ENCODE results near the gene SMAD4. TPM values are rescaled to one million over a fixed set of nuclear protein-coding genes. Genes with fewer than 3 reads are reported as not detected.
"Not testable (repeated sequence)": the region's sequence is repeated elsewhere in the genome, so short reads cannot be mapped to it uniquely, and the experiment has no call there.

SMAD4 gene
- total and polyA plus RNA-seq, 7 donors = 16.4 to 143 (median 106) TPM

DNA sequence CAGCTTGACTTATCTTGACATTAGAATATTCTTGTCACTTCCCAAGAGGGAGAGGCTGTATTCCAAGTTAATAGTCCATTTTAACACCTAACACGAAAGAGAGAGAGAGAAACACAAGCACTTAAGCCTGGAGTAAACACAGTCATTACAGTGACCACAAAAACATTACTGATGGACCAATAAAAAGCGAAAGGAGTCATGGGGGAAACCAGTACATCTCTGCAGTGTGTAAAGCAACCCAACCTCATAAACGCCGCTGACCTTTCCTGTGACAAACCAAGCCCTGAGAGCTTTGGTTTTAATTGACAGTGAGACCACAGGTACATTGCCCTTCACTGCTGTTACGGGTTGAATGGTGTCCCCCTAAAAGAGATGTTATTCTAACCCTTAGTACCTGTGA, 78.3 kb downstream of the SMAD4 start:
- TF ChIP-seq EP300 (IDR thresholded peaks at IDR 0.05) (no peak), POLR2AphosphoS5 (IDR thresholded peaks at IDR 0.05) (no peak), CTCF (IDR thresholded peaks at IDR 0.05) (no peak), POLR2A (IDR thresholded peaks at IDR 0.05) (no peak)
- Histone ChIP-seq H3K36me3 (no peaks in the 10 kb centered on the region), H3K4me1 (peaks cover 0 to 6% (median 3%) of the 10 kb centered on the region in 4 donors), H3K4me3 (no peak overlapping the region), H3K27ac (no peak overlapping the region), H3K9me3 (no peaks in the 10 kb centered on the region), H3K27me3 (no peaks in the 10 kb centered on the region)
- intact Hi-C loops (cut with DNase I) = no loop called here
- no peak for DNase-seq
- WGBS, 2 donors = 82 to 87% methylated on average over 5 of the region's 5 CpGs

- DNase-seq = peak; percentile 73
- H3K27ac ChIP-seq = no peak overlapping the region
- intact Hi-C loops (cut with DNase I) = loop anchor here (2.0 to 5.0 kb wide), 2 partner anchors 273 to 512 kb away; no protein-coding TSS in a partner anchor
- H3K4me1 ChIP-seq = peaks cover 0 to 6% (median 3%) of the 10 kb centered on the region in 4 donors
- H3K36me3 ChIP-seq = no peaks in the 10 kb centered on the region
- H3K4me3 ChIP-seq = no peak overlapping the region
- TF ChIP-seq CTCF (IDR thresholded peaks at IDR 0.05) (peak; percentile 83 to 98 (median 85)), EP300 (IDR thresholded peaks at IDR 0.05) (no peak)
- H3K27me3 ChIP-seq = no peaks in the 10 kb centered on the region
- no peaks in the 10 kb centered on the region for H3K9me3 ChIP-seq
- WGBS, 2 donors = 35 to 40% methylated on average over 42 of the region's 42 CpGs
Measured at GRCh38 chr18:51110073-51110797, 80.2 kb downstream of the SMAD4 start.

DNA sequence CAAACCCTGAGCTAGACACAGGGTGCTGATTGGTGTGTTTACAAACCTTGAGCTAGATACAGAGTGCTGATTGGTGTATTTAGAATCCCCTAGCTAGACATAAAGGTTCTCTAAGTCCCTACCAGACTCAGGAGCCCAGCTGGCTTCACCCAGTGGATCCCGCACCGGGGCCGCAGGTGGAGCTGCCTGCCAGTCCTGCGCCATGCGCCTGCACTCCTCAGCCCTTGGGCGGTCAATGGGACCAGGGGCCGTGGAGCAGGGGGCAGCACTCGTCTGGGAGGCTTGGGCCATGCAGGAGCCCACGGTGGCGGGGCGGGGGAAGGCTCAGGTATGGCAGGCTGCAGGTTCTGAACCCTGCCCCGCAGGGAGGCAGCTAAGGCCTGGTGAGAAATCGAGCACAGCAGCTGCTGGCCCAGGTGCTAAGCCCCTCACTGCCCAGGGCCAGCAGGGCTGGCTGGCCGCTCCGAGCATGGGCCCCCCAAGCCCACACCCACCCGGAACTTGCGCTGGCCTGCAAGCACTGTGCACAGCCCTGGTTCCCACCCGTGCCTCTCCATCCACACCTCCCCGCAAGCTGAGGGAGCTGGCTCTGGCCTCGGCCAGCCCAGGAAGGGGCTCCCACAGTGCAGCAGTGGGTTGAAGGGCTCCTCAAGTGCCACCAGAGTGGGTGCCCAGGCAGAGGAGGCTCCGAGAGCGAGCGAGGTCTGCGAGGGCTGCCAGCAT, 81.8 kb downstream of the SMAD4 start:
- not testable (repeated sequence) for H3K4me1 ChIP-seq, H3K27ac ChIP-seq, H3K4me3 ChIP-seq, H3K9me3 ChIP-seq, H3K27me3 ChIP-seq, DNase-seq, H3K36me3 ChIP-seq
- intact Hi-C loops (cut with DNase I) = loop anchor here (2.0 to 5.0 kb wide), 2 partner anchors 271 to 511 kb away; no protein-coding TSS in a partner anchor
- WGBS, 2 donors = 97% methylated on average over 24 of the region's 24 CpGs

DNA sequence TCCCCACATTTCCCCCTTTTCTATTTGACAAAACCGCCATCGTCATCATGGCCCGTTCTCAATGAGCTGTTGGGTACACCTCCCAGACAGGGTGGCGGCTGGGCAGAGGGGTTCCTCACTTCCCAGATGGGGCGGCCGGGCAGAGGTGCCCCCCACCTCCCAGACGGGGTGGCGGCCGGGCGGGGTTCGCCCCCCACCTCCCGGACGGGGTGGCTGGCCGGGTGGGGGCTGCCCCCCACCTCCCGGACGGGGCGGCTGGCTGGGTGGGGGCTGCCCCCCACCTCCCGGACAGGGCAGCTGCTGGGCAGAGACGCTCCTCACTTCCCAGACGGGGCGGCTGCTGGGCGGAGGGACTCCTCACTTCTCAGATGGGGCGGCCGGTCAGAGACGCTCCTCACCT, 87.0 kb downstream of the SMAD4 start:
- WGBS, 2 donors = 96 to 97% methylated on average over 25 of the region's 25 CpGs

GRCh38 chr18:51119561-51119960, 89.5 kb downstream of the SMAD4 start:
- DNase-seq; H3K27me3 ChIP-seq; intact Hi-C loops (cut with DNase I); H3K9me3 ChIP-seq; H3K36me3 ChIP-seq; H3K4me1 ChIP-seq; H3K4me3 ChIP-seq; H3K27ac ChIP-seq: not testable (repeated sequence)
- 96% methylated on average over 11 of the region's 11 CpGs for WGBS, 2 donors

More for the DNA sequence above, 87.0 kb downstream of the SMAD4 start:
- H3K36me3 ChIP-seq; intact Hi-C loops (cut with DNase I); H3K4me3 ChIP-seq; H3K4me1 ChIP-seq; H3K27ac ChIP-seq; H3K27me3 ChIP-seq; H3K9me3 ChIP-seq; DNase-seq: not testable (repeated sequence)

- WGBS, 2 donors = 97 to 98% methylated on average over 16 of the region's 16 CpGs
- H3K4me1 ChIP-seq; H3K36me3 ChIP-seq; intact Hi-C loops (cut with DNase I); H3K27ac ChIP-seq; H3K27me3 ChIP-seq; DNase-seq; H3K4me3 ChIP-seq; H3K9me3 ChIP-seq: not testable (repeated sequence)
Measured at GRCh38 chr18:51119976-51120375, 90.0 kb downstream of the SMAD4 start.
